AG04449 (cell line): ENCODE results near the gene P3H2.

Source experiments
- CTCF ChIA-PET: fragments of 350-600 bp; formaldehyde crosslinking; extraction: SDS; loops from one replicate; lab custom pipeline; 2021; ENCODE audit warnings: antibody characterized with exemption; lab: Yijun Ruan, JAX
- POLR2A ChIA-PET: fragments of 400-600, 350-600 bp; formaldehyde crosslinking; extraction: SDS; loops from one replicate; lab custom pipeline; 2020; ENCODE audit warnings: antibody characterized with exemption, inconsistent platforms; lab: Yijun Ruan, JAX
- DNase-seq: peaks from one replicate; pipeline ENCODE4 v3.0.0-alpha.2; 2010; ENCODE audit warnings: low read depth, low spot score
- H3K4me3 ChIP-seq: 2 replicates; pipeline ENCODE4 v1.5.1; 2011; ENCODE audit warnings: low read depth, mild to moderate bottlenecking, control low read depth, low read length
- CTCF ChIP-seq: IDR thresholded peaks from one replicate; pipeline ENCODE4 v1.5.1; 2011; ENCODE audit warnings: mild to moderate bottlenecking, moderate library complexity, low read length, control low read depth, inconsistent platforms; ENCODE audit not compliant: insufficient read depth; ENCODE audit errors: missing control alignments

Gene P3H2

GRCh38 chr3:190012784-190013183, 107.9 kb downstream of the P3H2 start:
- ChIA-PET POLR2A (no interaction called here), CTCF (interaction anchor here (0.7 to 4.6 kb wide), 13 partner anchors 19 to 212 kb away, joined by 3 to 17 read pairs (median 3); partner anchors contain the start of gene P3H2)
- no peak for DNase-seq
- no peak for TF ChIP-seq CTCF
- H3K4me3 ChIP-seq = no peak overlapping the region

GRCh38 chr3:190012314-190012782, 108.3 kb downstream of the P3H2 start:
- DNase-seq = no peak
- ChIA-PET CTCF (interaction anchor here (0.8 to 4.6 kb wide), 11 partner anchors 32 to 310 kb away, joined by 3 to 17 read pairs (median 3); partner anchors contain the start of gene CLDN1), POLR2A (no interaction called here)
- TF ChIP-seq CTCF = no peak
- H3K4me3 ChIP-seq = no peak overlapping the region

- no peak for DNase-seq
- POLR2A ChIA-PET = no interaction called here
- no peak for TF ChIP-seq CTCF
- CTCF ChIA-PET = interaction anchor here (1.1 to 4.6 kb wide), 4 partner anchors 8 to 49 kb away, joined by 3 to 17 read pairs (median 10); no protein-coding TSS in a partner anchor
- H3K4me3 ChIP-seq = no peak overlapping the region
These were observed 110.2 kb downstream of the P3H2 start for GRCh38 chr3:190010486-190010885.

GRCh38 chr3:190009614-190010013, 111.1 kb downstream of the P3H2 start:
- DNase-seq = no peak
- ChIA-PET CTCF (interaction anchor here (1.5 to 1.7 kb wide), 2 partner anchors 7 to 9 kb away, joined by 3 to 4 read pairs; no protein-coding TSS in a partner anchor), POLR2A (no interaction called here)
- TF ChIP-seq CTCF = no peak
- H3K4me3 ChIP-seq = no peak overlapping the region

GRCh38 chr3:190008432-190008831, 112.3 kb downstream of the P3H2 start:
- DNase-seq = no peak
- no peak overlapping the region for H3K4me3 ChIP-seq
- CTCF ChIA-PET = interaction anchor here (1.0 to 1.7 kb wide), 4 partner anchors 9 to 216 kb away, joined by 3 to 4 read pairs (median 4); no protein-coding TSS in a partner anchor
- no peak for TF ChIP-seq CTCF
- POLR2A ChIA-PET = no interaction called here

- ChIA-PET CTCF (interaction anchor here (1.0 to 2.2 kb wide), 5 partner anchors 10 to 197 kb away, joined by 3 to 7 read pairs (median 5); no protein-coding TSS in a partner anchor), POLR2A (no interaction called here)
- no peak for DNase-seq
- TF ChIP-seq CTCF = no peak
- no peak overlapping the region for H3K4me3 ChIP-seq
These were observed 115.2 kb downstream of the P3H2 start for GRCh38 chr3:190005343-190006113.
